CD4-positive, CD25-positive, alpha-beta regulatory T cell (primary cell): ENCODE results near the gene MAP3K8. TPM values are rescaled to one million over a fixed set of nuclear protein-coding genes. Genes with fewer than 3 reads are reported as not detected.
"Not testable (repeated sequence)": the region's sequence is repeated elsewhere in the genome, so short reads cannot be mapped to it uniquely, and the experiment has no call there.

Experiments
- ATAC-seq, 2 donors: fragments of 150-1000 bp; cut with Tn5 transposase; one replicate each; pipeline ENCODE4 v1.10.0; 2021; ENCODE audit warnings: low read depth in 2 of 2, moderate number of reproducible peaks in 2 of 2, moderate library complexity in 1 of 2
- DNase-seq, 3 donors: peaks; one replicate each; pipeline versions ENCODE4 v3.0.0 to v3.0.0-alpha.2; 2012 to 2022; ENCODE audit warnings: mixed read lengths in 1 of 3
- H3K27ac ChIP-seq: one replicate; pipeline ENCODE4 v1.7.0; 2013; ENCODE audit warnings: mild to moderate bottlenecking, low read length; ENCODE audit not compliant: insufficient read depth, poor library complexity, severe bottlenecking
- H3K27me3 ChIP-seq: one replicate; pipeline ENCODE4 v1.7.0; 2013; ENCODE audit warnings: low read length; ENCODE audit not compliant: control insufficient read depth, insufficient read depth
- H3K36me3 ChIP-seq: one replicate; pipeline ENCODE4 v1.7.0; 2013; ENCODE audit warnings: mild to moderate bottlenecking, low read length, moderate library complexity; ENCODE audit not compliant: control insufficient read depth, insufficient read depth
- H3K4me1 ChIP-seq: 2 replicates; pipeline ENCODE4 v1.7.0; 2013; ENCODE audit warnings: mild to moderate bottlenecking, low read length; ENCODE audit not compliant: insufficient read depth, control insufficient read depth, poor library complexity, severe bottlenecking
- H3K4me3 ChIP-seq: one replicate; pipeline ENCODE4 v1.7.0; 2013; ENCODE audit warnings: low read depth, mild to moderate bottlenecking, low read length, moderate library complexity
- H3K9me3 ChIP-seq, 2 experiments: 1 replicate in 1 of 2; 2 replicates in 1 of 2; pipeline ENCODE4 v1.7.0; 2013; ENCODE audit warnings: low read length in 2 of 2, mild to moderate bottlenecking in 1 of 2, moderate library complexity in 1 of 2; ENCODE audit not compliant: control insufficient read depth in 2 of 2
- H3K27ac Mint-ChIP-seq, 3 donors: one replicate each; pipeline ENCODE4 v1.8.0; 2020 to 2022; ENCODE audit warnings: mild to moderate bottlenecking in 3 of 3, mixed read lengths in 3 of 3, moderate library complexity in 2 of 3
- H3K27me3 Mint-ChIP-seq: one replicate; pipeline ENCODE4 v1.8.0; 2022; ENCODE audit warnings: mild to moderate bottlenecking, mixed read lengths
- H3K36me3 Mint-ChIP-seq: one replicate; pipeline ENCODE4 v1.8.0; 2020; ENCODE audit warnings: mixed read lengths
- H3K4me1 Mint-ChIP-seq, 4 donors: one replicate each; pipeline ENCODE4 v1.8.0; 2020 to 2022; ENCODE audit warnings: mixed read lengths in 4 of 4, mild to moderate bottlenecking in 1 of 4
- H3K4me3 Mint-ChIP-seq, 4 donors: one replicate each; pipeline ENCODE4 v1.8.0; 2020 to 2022; ENCODE audit warnings: mild to moderate bottlenecking in 4 of 4, mixed read lengths in 4 of 4, moderate library complexity in 3 of 4
- H3K9me3 Mint-ChIP-seq, 7 donors: one replicate each; pipeline ENCODE4 v1.8.0; 2020 to 2022; ENCODE audit warnings: mixed read lengths in 7 of 7, mild to moderate bottlenecking in 3 of 7, moderate library complexity in 2 of 7
- polyA plus RNA-seq, 4 donors: library from polyadenylated mRNA; unstranded; fragments of 300-500 nt; fragmentation: Illumina TruSeq; gene quantifications; one replicate each; pipeline ENCODE4 v1.2.3, GENCODE V29; 2021
- total RNA-seq: library from RNA; stranded (reverse); gene quantifications from one replicate; pipeline ENCODE4 v1.2.3, GENCODE V29; 2022

The MAP3K8 gene
- total and polyA plus RNA-seq, 5 donors from 2014 or later, result 0.69 to 31.0 (median 1.1) TPM

- ATAC-seq, result not testable (repeated sequence)
Observed at GRCh38 chr10:30479513-30479912, 45.5 kb downstream of the MAP3K8 start.

DNA sequence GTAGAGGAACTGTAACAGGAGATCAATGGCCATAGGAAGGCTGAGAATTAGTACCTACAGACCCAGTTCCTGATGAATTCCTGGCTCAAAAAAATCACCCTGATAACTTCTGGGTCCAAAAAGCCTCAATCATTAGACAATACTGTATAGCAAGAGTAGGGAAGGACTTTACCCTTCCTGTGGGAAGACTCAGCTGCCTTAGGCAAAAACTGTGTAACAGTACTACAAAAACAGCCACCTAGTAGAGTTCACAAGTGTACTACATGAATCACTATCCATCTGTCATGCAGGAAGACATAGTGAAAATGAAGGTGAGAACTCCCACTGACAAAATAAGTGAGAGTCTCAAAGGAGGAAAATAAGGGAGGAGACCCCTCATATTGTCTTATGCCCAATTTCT lies 47.6 kb downstream of the MAP3K8 start:
- ATAC-seq, result no peak
- Mint-ChIP-seq H3K27me3 (no peaks in the 10 kb centered on the region), H3K27ac (no peak overlapping the region), H3K4me1 (peaks cover 0 to 3% (median 0%) of the 10 kb centered on the region in 4 donors), H3K36me3 (no peaks in the 10 kb centered on the region), H3K9me3 (peaks cover 0 to 9% (median 0%) of the 10 kb centered on the region in 7 donors), H3K4me3 (no peak overlapping the region)
- no peaks in the 10 kb centered on the region for H3K36me3 ChIP-seq
- no peak overlapping the region for H3K27ac ChIP-seq
- no peaks in the 10 kb centered on the region for H3K4me1 ChIP-seq
- DNase-seq, result no peak
- H3K27me3 ChIP-seq, result no peaks in the 10 kb centered on the region
- H3K4me3 ChIP-seq, result no peak overlapping the region
- H3K9me3 ChIP-seq, result no peaks in the 10 kb centered on the region

More at GRCh38 chr10:30479513-30479912, 45.5 kb downstream of the MAP3K8 start:
- DNase-seq, H3K36me3 Mint-ChIP-seq, H3K9me3 Mint-ChIP-seq, H3K27me3 Mint-ChIP-seq, H3K4me1 Mint-ChIP-seq, H3K27ac Mint-ChIP-seq, H3K27ac ChIP-seq, H3K4me3 ChIP-seq, H3K4me1 ChIP-seq, H3K27me3 ChIP-seq, H3K9me3 ChIP-seq, H3K36me3 ChIP-seq, H3K4me3 Mint-ChIP-seq: not testable (repeated sequence)

GRCh38 chr10:30488316-30488715 lies 54.3 kb downstream of the MAP3K8 start:
- no peak overlapping the region for H3K4me3 Mint-ChIP-seq
- peak overlapping the region in 1 of 3 donors; percentile 63 for H3K27ac Mint-ChIP-seq
- Histone ChIP-seq H3K4me1 (peaks cover 4% of the 10 kb centered on the region), H3K27ac (no peak overlapping the region), H3K4me3 (no peak overlapping the region), H3K36me3 (no peaks in the 10 kb centered on the region), H3K9me3 (no peaks in the 10 kb centered on the region), H3K27me3 (no peaks in the 10 kb centered on the region)
- H3K4me1 Mint-ChIP-seq, result peaks cover 5 to 30% (median 17%) of the 10 kb centered on the region in 4 donors
- H3K27me3 Mint-ChIP-seq, result peaks cover 15% of the 10 kb centered on the region
- no peaks in the 10 kb centered on the region for H3K36me3 Mint-ChIP-seq
- H3K9me3 Mint-ChIP-seq, result no peaks in the 10 kb centered on the region
- no peak for DNase-seq
- no peak for ATAC-seq

- ATAC-seq (no peak), DNase-seq (no peak)
- no peaks in the 10 kb centered on the region for H3K36me3 ChIP-seq
- H3K4me1 ChIP-seq, result peaks cover 5% of the 10 kb centered on the region
- H3K27ac Mint-ChIP-seq, result no peak overlapping the region
- no peaks in the 10 kb centered on the region for H3K9me3 Mint-ChIP-seq
- H3K4me3 ChIP-seq, result no peak overlapping the region
- no peak overlapping the region for H3K27ac ChIP-seq
- no peaks in the 10 kb centered on the region for H3K27me3 ChIP-seq
- no peak overlapping the region for H3K4me3 Mint-ChIP-seq
- no peaks in the 10 kb centered on the region for H3K9me3 ChIP-seq
- no peaks in the 10 kb centered on the region for H3K36me3 Mint-ChIP-seq
- peaks cover 19% of the 10 kb centered on the region for H3K27me3 Mint-ChIP-seq
- H3K4me1 Mint-ChIP-seq, result peaks cover 5 to 40% (median 24%) of the 10 kb centered on the region in 4 donors
Observed at GRCh38 chr10:30489346-30489745, 55.4 kb downstream of the MAP3K8 start.

- H3K4me3 Mint-ChIP-seq, result no peak overlapping the region
- no peaks in the 10 kb centered on the region for H3K9me3 ChIP-seq
- H3K36me3 Mint-ChIP-seq, result no peaks in the 10 kb centered on the region
- H3K27ac ChIP-seq, result no peak overlapping the region
- H3K27ac Mint-ChIP-seq, result peak overlapping the region in 1 of 3 donors; percentile 62
- peaks cover 19% of the 10 kb centered on the region for H3K27me3 Mint-ChIP-seq
- ATAC-seq, result no peak
- H3K4me1 ChIP-seq, result peaks cover 5% of the 10 kb centered on the region
- H3K27me3 ChIP-seq, result no peaks in the 10 kb centered on the region
- H3K9me3 Mint-ChIP-seq, result no peaks in the 10 kb centered on the region
- no peak for DNase-seq
- H3K36me3 ChIP-seq, result no peaks in the 10 kb centered on the region
- peaks cover 5 to 46% (median 25%) of the 10 kb centered on the region in 4 donors for H3K4me1 Mint-ChIP-seq
- no peak overlapping the region for H3K4me3 ChIP-seq
Observed at GRCh38 chr10:30490289-30491000, 56.5 kb downstream of the MAP3K8 start.

- Histone ChIP-seq H3K9me3 (no peaks in the 10 kb centered on the region), H3K4me1 (peaks cover 5% of the 10 kb centered on the region), H3K4me3 (no peak overlapping the region), H3K27ac (no peak overlapping the region), H3K27me3 (no peaks in the 10 kb centered on the region), H3K36me3 (no peaks in the 10 kb centered on the region)
- Mint-ChIP-seq H3K27me3 (peaks cover 19% of the 10 kb centered on the region), H3K27ac (peak overlapping the region in 2 of 3 donors; percentile 31 to 57), H3K4me1 (peaks cover 5 to 49% (median 25%) of the 10 kb centered on the region in 4 donors), H3K9me3 (peaks cover 0 to 1% (median 0%) of the 10 kb centered on the region in 7 donors), H3K4me3 (peak overlapping the region in 1 of 4 donors; percentile 22), H3K36me3 (no peaks in the 10 kb centered on the region)
- no peak for DNase-seq
- ATAC-seq, result no peak
Observed at GRCh38 chr10:30491204-30491915, 57.4 kb downstream of the MAP3K8 start.

- H3K9me3 Mint-ChIP-seq, result peaks cover 0 to 1% (median 0%) of the 10 kb centered on the region in 7 donors
- H3K27ac Mint-ChIP-seq, result peak overlapping the region in 2 of 3 donors; percentile 13 to 31
- Histone ChIP-seq H3K27me3 (no peaks in the 10 kb centered on the region), H3K9me3 (no peaks in the 10 kb centered on the region), H3K4me3 (no peak overlapping the region), H3K36me3 (no peaks in the 10 kb centered on the region), H3K27ac (no peak overlapping the region), H3K4me1 (peaks cover 5% of the 10 kb centered on the region)
- peaks cover 5 to 55% (median 28%) of the 10 kb centered on the region in 4 donors for H3K4me1 Mint-ChIP-seq
- peak overlapping the region in 1 of 4 donors; percentile 22 for H3K4me3 Mint-ChIP-seq
- ATAC-seq (no peak), DNase-seq (peak in 1 of 3 donors; percentile 20)
- peaks cover 19% of the 10 kb centered on the region for H3K27me3 Mint-ChIP-seq
- H3K36me3 Mint-ChIP-seq, result no peaks in the 10 kb centered on the region
Observed at GRCh38 chr10:30491916-30492515, 58.0 kb downstream of the MAP3K8 start.
